ENCODE data around the gene PRR36.
A peak's percentile ranks its signal among the peaks of the same experiment; 100 is the strongest.

GRCh38 chr19:7869453-7869909 lies 4.7 kb downstream of the PRR36 start:
- TF ChIP-seq, protein P1, sequence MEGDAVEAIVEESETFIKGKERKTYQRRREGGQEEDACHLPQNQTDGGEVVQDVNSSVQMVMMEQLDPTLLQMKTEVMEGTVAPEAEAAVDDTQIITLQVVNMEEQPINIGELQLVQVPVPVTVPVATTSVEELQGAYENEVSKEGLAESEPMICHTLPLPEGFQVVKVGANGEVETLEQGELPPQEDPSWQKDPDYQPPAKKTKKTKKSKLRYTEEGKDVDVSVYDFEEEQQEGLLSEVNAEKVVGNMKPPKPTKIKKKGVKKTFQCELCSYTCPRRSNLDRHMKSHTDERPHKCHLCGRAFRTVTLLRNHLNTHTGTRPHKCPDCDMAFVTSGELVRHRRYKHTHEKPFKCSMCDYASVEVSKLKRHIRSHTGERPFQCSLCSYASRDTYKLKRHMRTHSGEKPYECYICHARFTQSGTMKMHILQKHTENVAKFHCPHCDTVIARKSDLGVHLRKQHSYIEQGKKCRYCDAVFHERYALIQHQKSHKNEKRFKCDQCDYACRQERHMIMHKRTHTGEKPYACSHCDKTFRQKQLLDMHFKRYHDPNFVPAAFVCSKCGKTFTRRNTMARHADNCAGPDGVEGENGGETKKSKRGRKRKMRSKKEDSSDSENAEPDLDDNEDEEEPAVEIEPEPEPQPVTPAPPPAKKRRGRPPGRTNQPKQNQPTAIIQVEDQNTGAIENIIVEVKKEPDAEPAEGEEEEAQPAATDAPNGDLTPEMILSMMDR (IDR thresholded peaks at IDR 0.05), result peak; percentile 61
- TF ChIP-seq EZH2 (IDR thresholded peaks at IDR 0.05; ENCODE audit: borderline replicate concordance, insufficient read depth, low read depth, low read length, poor library complexity, severe bottlenecking), result no peak
